Mesenchymal stem cell (in vitro differentiated cells and primary cell): ENCODE results near the gene ISCU.

Experiments used
- DNase-seq: peaks from one replicate; pipeline ENCODE4 v3.0.0-alpha.2; 2013
- H2AFZ ChIP-seq: one replicate; pipeline ENCODE4 v1.6.1; 2013; ENCODE audit warnings: low read depth, mild to moderate bottlenecking, control low read depth, inconsistent platforms, low read length, moderate library complexity
- H2AK5ac ChIP-seq: 2 replicates; pipeline ENCODE4 v1.6.1; 2013; ENCODE audit warnings: low read length, moderate library complexity, mild to moderate bottlenecking, inconsistent platforms; ENCODE audit not compliant: severe bottlenecking
- H2BK120ac ChIP-seq: one replicate; pipeline ENCODE4 v1.6.1; 2013; ENCODE audit warnings: low read depth, mild to moderate bottlenecking, inconsistent platforms, low read length, moderate library complexity
- H2BK12ac ChIP-seq, 2 experiments: one replicate each; pipeline ENCODE4 v1.6.1; 2013; ENCODE audit warnings: inconsistent platforms in 2 of 2, low read length in 2 of 2, mild to moderate bottlenecking in 2 of 2, moderate library complexity in 2 of 2, control low read depth in 1 of 2
- H2BK15ac ChIP-seq: one replicate; pipeline ENCODE4 v1.6.1; 2013; ENCODE audit warnings: mild to moderate bottlenecking, low read depth, inconsistent platforms; ENCODE audit not compliant: poor library complexity, severe bottlenecking
- H2BK5ac ChIP-seq: 2 replicates; pipeline ENCODE4 v1.6.1; 2013; ENCODE audit warnings: low read depth, mild to moderate bottlenecking, low read length, control low read depth, inconsistent platforms; ENCODE audit not compliant: poor library complexity, severe bottlenecking
- H3K14ac ChIP-seq, 2 experiments: one replicate each; pipeline ENCODE4 v1.6.1; 2013; ENCODE audit warnings: inconsistent platforms in 2 of 2, low read length in 2 of 2, control low read depth in 1 of 2, mild to moderate bottlenecking in 1 of 2, moderate library complexity in 1 of 2
- H3K18ac ChIP-seq, 2 experiments: one replicate each; pipeline ENCODE4 v1.6.1; 2013; ENCODE audit warnings: inconsistent platforms in 2 of 2, low read length in 2 of 2, control low read depth in 1 of 2, low read depth in 1 of 2, mild to moderate bottlenecking in 1 of 2
- H3K23ac ChIP-seq, 2 experiments: one replicate each; pipeline ENCODE4 v1.6.1; 2013; ENCODE audit warnings: inconsistent platforms in 2 of 2, low read length in 2 of 2, mild to moderate bottlenecking in 2 of 2, moderate library complexity in 2 of 2, control low read depth in 1 of 2
- H3K27ac ChIP-seq: 2 replicates; pipeline ENCODE4 v1.5.1; 2013; ENCODE audit warnings: mild to moderate bottlenecking, moderate library complexity, low read length, control low read depth, inconsistent platforms; ENCODE audit not compliant: poor library complexity, severe bottlenecking
- H3K27me3 ChIP-seq, 2 experiments: 2 replicates each; pipeline versions ENCODE4 v1.6.1 to v1.7.0; 2013; ENCODE audit warnings: low read length in 2 of 2, mild to moderate bottlenecking in 2 of 2, moderate library complexity in 2 of 2, control low read depth in 1 of 2, inconsistent platforms in 1 of 2; ENCODE audit not compliant: control insufficient read depth in 1 of 2, insufficient read depth in 1 of 2
- H3K36me3 ChIP-seq, 2 experiments: 2 replicates each; pipeline versions ENCODE4 v1.6.1 to v1.7.0; 2013; ENCODE audit warnings: low read length in 2 of 2, control low read depth in 1 of 2, inconsistent platforms in 1 of 2, low read depth in 1 of 2, mild to moderate bottlenecking in 1 of 2; ENCODE audit not compliant: insufficient read depth in 2 of 2, control insufficient read depth in 1 of 2
- H3K4ac ChIP-seq, 2 experiments: one replicate each; pipeline ENCODE4 v1.6.1; 2013; ENCODE audit warnings: inconsistent platforms in 2 of 2, low read length in 2 of 2, mild to moderate bottlenecking in 2 of 2, moderate library complexity in 2 of 2, control low read depth in 1 of 2, low read depth in 1 of 2
- H3K4me1 ChIP-seq: 2 replicates; pipeline ENCODE4 v1.6.1; 2013; ENCODE audit warnings: low read depth, low read length, control low read depth; ENCODE audit not compliant: control insufficient read depth, insufficient read depth
- H3K4me2 ChIP-seq: 2 replicates; pipeline ENCODE4 v1.6.1; 2013; ENCODE audit warnings: low read length, mild to moderate bottlenecking, inconsistent platforms; ENCODE audit not compliant: poor library complexity, severe bottlenecking
- H3K4me3 ChIP-seq, 2 experiments: 2 replicates each; pipeline versions ENCODE4 v1.5.1 to v1.7.0; 2013; ENCODE audit warnings: low read length in 2 of 2, mild to moderate bottlenecking in 2 of 2, control low read depth in 1 of 2, low read depth in 1 of 2; ENCODE audit not compliant: insufficient read depth in 1 of 2
- H3K79me1 ChIP-seq: replicated peaks from 2 replicates; pipeline ENCODE4 v1.6.1; 2013; ENCODE audit warnings: mild to moderate bottlenecking, control low read depth, low read length, inconsistent platforms; ENCODE audit not compliant: poor library complexity, severe bottlenecking
- H3K9ac ChIP-seq: 2 replicates; pipeline ENCODE4 v1.7.0; 2013; ENCODE audit warnings: mild to moderate bottlenecking, low read length, moderate library complexity
- H3K9me3 ChIP-seq: 2 replicates; pipeline ENCODE4 v1.7.0; 2013; ENCODE audit warnings: mild to moderate bottlenecking, low read length; ENCODE audit not compliant: control insufficient read depth
- H4K8ac ChIP-seq: one replicate; pipeline ENCODE4 v1.6.1; 2013; ENCODE audit warnings: inconsistent platforms, mild to moderate bottlenecking, low read length, moderate library complexity
- H4K91ac ChIP-seq: one replicate; pipeline ENCODE4 v1.6.1; 2013; ENCODE audit warnings: mild to moderate bottlenecking, low read length, inconsistent platforms
- WGBS: methylation state at CpG from one replicate; pipeline ENCODE4 v1.1.7; 2013; ENCODE audit warnings: mixed read lengths; 5-methylcytosine and 5-hydroxymethylcytosine counted together

ISCU gene

DNA sequence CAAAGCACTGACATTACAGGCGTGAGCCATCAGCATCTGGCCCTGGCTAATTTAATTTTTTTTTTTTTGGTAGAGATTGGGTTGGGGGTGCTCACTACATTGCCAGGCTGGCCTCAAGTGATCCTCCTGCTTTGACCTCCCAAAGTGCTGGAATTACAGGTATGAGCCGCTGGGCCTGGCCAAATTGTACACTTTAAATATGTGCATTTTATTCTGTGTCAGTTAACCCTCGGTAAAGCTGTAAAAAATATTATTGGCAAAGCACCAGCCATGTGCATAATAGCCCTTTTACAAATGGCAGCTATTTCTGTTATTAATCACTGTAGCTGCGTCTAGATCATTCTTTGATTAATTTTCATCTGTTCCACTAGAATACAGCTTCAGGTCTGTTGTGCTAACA is 23.5 kb downstream of the ISCU start:
- Histone ChIP-seq H3K23ac (no peak overlapping the region), H3K27ac (no peak overlapping the region), H4K91ac (no peak overlapping the region), H3K14ac (no peak overlapping the region), H3K27me3 (no peaks in the 10 kb centered on the region), H2AFZ (no peak overlapping the region), H3K79me1 (no peaks in the 10 kb centered on the region), H3K4ac (no peak overlapping the region), H3K18ac (no peak overlapping the region), H2BK5ac (no peak overlapping the region), H3K4me3 (no peak overlapping the region), H2BK12ac (no peak overlapping the region), H3K9me3 (no peaks in the 10 kb centered on the region), H3K36me3 (peaks cover 0 to 3% of the 10 kb centered on the region in 2 experiments), H3K4me2 (no peak overlapping the region), H2BK120ac (no peak overlapping the region), H3K4me1 (peaks cover 30% of the 10 kb centered on the region), H4K8ac (no peak overlapping the region), H2AK5ac (no peak overlapping the region), H2BK15ac (no peak overlapping the region), H3K9ac (no peak overlapping the region)
- 94% methylated on average over 3 of the region's 4 CpGs for WGBS
- no peak for DNase-seq

DNA sequence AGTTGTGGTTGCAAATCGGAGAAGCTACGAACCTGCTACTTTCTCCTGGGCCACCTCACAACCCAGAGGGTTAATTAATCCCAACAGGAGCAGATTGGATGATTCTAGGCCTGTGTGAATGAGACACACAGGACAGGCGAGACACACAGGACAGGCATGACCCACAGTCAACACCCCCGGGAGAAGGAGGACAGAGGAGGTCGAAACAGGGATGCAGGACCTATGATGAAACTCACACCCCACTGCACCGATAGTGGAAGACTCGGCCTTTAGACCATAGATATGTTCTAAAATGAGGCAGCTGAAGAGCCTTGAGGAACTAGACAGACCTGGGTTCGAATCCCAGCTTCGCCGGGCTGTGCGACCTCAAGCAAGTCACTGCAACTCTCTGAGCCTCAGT is 23.9 kb downstream of the ISCU start:
- Histone ChIP-seq H3K4me2 (no peak overlapping the region), H2BK5ac (no peak overlapping the region), H3K27ac (no peak overlapping the region), H3K4ac (no peak overlapping the region), H3K4me1 (peaks cover 33% of the 10 kb centered on the region), H3K14ac (no peak overlapping the region), H3K79me1 (no peaks in the 10 kb centered on the region), H4K8ac (no peak overlapping the region), H4K91ac (peak overlapping the region; percentile 9), H3K23ac (no peak overlapping the region), H3K4me3 (no peak overlapping the region), H3K9ac (no peak overlapping the region), H2BK12ac (peak overlapping the region in 1 of 2 experiments; percentile 8), H3K27me3 (no peaks in the 10 kb centered on the region), H2AFZ (no peak overlapping the region), H2BK120ac (no peak overlapping the region), H3K9me3 (no peaks in the 10 kb centered on the region), H3K18ac (no peak overlapping the region), H2BK15ac (no peak overlapping the region), H2AK5ac (peak overlapping the region; percentile 30), H3K36me3 (peaks cover 0 to 8% of the 10 kb centered on the region in 2 experiments)
- DNase-seq: no peak
- WGBS: 91% methylated on average over 11 of the region's 11 CpGs

DNA sequence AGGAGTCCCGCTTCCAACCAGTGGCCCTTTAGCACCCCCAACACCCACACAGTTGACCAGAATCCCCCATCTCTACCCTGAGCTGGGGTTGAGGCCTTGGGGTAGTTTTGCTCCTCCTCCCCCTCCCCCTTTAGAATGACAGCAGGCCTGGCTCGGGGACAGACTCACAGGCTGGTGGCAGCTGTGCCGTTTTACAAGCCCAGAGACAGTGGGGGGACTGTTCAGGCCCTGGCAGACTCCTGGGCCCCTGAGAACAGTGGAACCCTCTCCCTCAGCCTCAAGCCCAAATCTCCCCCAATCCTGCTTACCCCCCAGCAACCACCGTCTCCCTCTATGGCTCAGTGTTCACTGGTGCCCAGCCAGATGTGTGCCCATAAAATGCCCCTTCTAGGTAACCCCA is 25.4 kb downstream of the ISCU start:
- DNase-seq: no peak
- Histone ChIP-seq H4K91ac (peak overlapping the region; percentile 85), H3K4me3 (no peak overlapping the region), H3K14ac (peak overlapping the region in 1 of 2 experiments; percentile 76), H3K4ac (no peak overlapping the region), H2BK12ac (peak overlapping the region in 1 of 2 experiments; percentile 76), H3K27me3 (no peaks in the 10 kb centered on the region), H4K8ac (peak overlapping the region; percentile 59), H3K79me1 (no peaks in the 10 kb centered on the region), H2AK5ac (peak overlapping the region; percentile 85), H2BK120ac (peak overlapping the region; percentile 42), H2BK5ac (no peak overlapping the region), H3K4me1 (peaks cover 29% of the 10 kb centered on the region), H3K27ac (no peak overlapping the region), H3K23ac (peak overlapping the region in 1 of 2 experiments; percentile 43), H2AFZ (no peak overlapping the region), H3K36me3 (peaks cover 0 to 22% of the 10 kb centered on the region in 2 experiments), H3K4me2 (no peak overlapping the region), H3K9ac (no peak overlapping the region), H3K9me3 (no peaks in the 10 kb centered on the region), H3K18ac (peak overlapping the region in 1 of 2 experiments; percentile 69), H2BK15ac (peak overlapping the region; percentile 90)
- 61% methylated on average over 4 of the region's 4 CpGs for WGBS

DNA sequence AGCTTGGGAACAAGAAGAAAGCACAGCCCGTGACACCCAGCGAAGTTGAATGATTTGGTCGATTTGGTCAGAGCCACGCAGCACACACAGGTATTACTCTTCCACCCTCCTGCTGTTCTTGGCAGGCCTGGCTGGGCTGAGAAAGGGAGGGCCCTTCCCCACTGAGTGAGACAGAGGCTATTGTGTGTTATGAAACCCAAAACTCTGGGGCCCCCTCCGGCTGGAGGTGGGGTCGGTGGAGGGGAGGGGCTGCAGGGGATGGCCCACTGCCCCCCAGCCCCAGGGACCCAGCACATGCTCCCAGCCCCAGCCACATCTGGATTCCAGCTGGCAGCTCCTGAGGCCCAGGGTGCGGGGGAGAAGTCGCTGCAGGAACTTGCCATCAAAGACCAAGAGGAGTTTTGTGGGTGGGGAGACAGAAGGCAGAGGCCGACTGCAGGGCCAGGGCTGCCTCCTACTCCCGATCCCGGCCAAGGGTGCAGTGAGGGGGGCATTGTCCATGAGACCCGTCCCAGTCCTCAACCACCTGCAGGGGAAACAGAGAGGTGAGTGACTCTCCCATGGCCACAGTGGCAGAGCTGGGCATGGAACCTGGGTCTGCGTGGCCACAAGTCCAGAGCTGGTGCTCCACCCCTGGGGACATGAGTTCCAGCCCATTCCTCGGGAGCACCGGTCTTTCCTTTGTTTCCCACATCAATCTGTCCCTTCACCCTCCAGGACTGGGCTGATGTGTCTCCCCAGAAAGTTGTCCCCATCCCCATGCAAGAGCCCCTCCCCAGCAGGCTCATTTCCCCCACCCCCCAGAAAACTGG is 26.8 kb downstream of the ISCU start:
- no peaks in the 10 kb centered on the region for H3K79me1 ChIP-seq
- peaks cover 20% of the 10 kb centered on the region for H3K4me1 ChIP-seq
- peak overlapping the region in 1 of 2 experiments; percentile 9 for H3K4ac ChIP-seq
- H3K18ac ChIP-seq: peak overlapping the region in 1 of 2 experiments; percentile 79
- H2BK15ac ChIP-seq: no peak overlapping the region
- H3K9me3 ChIP-seq: no peaks in the 10 kb centered on the region
- H2AFZ ChIP-seq: no peak overlapping the region
- no peak overlapping the region for H3K4me2 ChIP-seq
- no peaks in the 10 kb centered on the region for H3K27me3 ChIP-seq
- H3K27ac ChIP-seq: no peak overlapping the region
- H3K14ac ChIP-seq: peak overlapping the region in 1 of 2 experiments; percentile 13
- H2BK120ac ChIP-seq: peak overlapping the region; percentile 24
- H4K8ac ChIP-seq: peak overlapping the region; percentile 57
- H3K36me3 ChIP-seq: peaks cover 0 to 32% of the 10 kb centered on the region in 2 experiments
- no peak for DNase-seq
- WGBS: 51% methylated on average over 11 of the region's 15 CpGs
- peak overlapping the region; percentile 29 for H4K91ac ChIP-seq
- H2BK5ac ChIP-seq: no peak overlapping the region
- H2BK12ac ChIP-seq: peak overlapping the region in 1 of 2 experiments; percentile 45
- no peak overlapping the region for H3K23ac ChIP-seq
- peak overlapping the region; percentile 64 for H3K9ac ChIP-seq
- H2AK5ac ChIP-seq: no peak overlapping the region
- H3K4me3 ChIP-seq: peak overlapping the region in 1 of 2 experiments; percentile 32
